CD1c-positive myeloid dendritic cell (primary cell): ENCODE data around the gene ANKRD28.
"Not testable (repeated sequence)": the region's sequence is repeated elsewhere in the genome, so short reads cannot be mapped to it uniquely, and the experiment has no call there.

Experiments used
- DNase-seq: peaks from one replicate; pipeline ENCODE4 v3.0.0-alpha.2; 2016; ENCODE audit errors: extremely low spot score

ANKRD28 gene

GRCh38 chr3:15636028-15636709 is 161.6 kb downstream of the ANKRD28 start:
- DNase-seq, result peak; percentile 19

- no peak for DNase-seq
These were observed 162.6 kb downstream of the ANKRD28 start for GRCh38 chr3:15635121-15635661.

DNA sequence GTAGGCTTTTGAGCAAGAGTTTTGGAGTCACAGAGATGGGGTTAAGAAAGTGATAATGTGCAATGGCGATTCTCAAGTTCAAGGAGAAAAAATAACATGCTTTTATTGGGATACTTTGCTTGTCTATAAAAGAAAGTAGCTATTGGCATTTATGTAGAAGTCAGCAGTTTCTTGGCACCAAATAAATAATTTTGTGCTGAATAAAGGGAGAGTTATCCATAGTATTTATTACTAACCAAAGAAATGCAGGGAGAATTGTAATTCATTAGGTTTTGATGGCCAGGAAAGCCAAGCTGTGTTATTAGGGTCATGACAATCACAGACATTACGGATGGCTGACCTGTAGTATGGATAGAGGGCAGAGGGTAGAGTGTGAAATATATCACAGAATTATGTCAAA is 163.1 kb downstream of the ANKRD28 start:
- no peak for DNase-seq

DNA sequence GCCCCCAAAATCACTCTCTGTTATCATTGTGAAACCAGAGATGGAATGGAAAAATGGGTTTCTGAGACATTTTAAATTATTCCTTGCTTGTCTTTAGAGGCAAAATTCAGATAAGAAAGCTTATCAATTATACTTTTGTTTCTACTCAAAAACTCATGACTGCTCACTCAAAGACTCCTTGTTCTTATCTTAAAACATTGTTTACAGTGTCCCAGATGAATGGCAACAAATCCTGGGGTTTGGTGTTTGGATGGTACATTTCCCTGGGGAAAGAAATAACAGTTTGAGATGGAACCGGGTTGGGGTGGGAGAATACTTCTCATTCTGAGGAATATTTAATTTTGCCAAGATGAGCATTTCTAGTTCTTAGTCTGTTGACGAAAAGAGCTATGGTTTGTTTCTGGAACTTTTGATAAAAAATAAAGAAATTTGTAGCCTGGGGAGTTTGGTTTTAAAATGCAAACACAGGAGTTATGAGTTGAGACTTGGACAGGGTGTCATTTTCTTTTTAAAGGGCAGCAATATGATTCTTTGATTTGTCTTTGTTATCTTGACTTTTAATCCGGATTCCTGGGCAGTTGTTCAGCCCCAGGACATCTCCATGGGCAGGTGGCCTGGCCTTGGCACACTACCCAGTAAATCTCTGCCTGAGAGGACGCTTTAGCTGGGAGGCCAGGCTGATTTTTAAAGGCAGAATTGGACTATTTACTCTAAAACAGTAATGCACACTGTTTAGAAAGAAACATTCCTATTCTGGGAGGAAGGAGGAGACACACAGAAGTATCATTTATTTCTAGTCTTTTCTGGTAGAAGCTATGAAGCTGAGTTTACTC is 163.8 kb downstream of the ANKRD28 start:
- DNase-seq, result no peak

GRCh38 chr3:15633159-15633558 is 164.6 kb downstream of the ANKRD28 start:
- no peak for DNase-seq

- DNase-seq, result no peak
These were observed 165.6 kb downstream of the ANKRD28 start for GRCh38 chr3:15632212-15632580.

GRCh38 chr3:15631426-15632211 is 166.2 kb downstream of the ANKRD28 start:
- no peak for DNase-seq

DNA sequence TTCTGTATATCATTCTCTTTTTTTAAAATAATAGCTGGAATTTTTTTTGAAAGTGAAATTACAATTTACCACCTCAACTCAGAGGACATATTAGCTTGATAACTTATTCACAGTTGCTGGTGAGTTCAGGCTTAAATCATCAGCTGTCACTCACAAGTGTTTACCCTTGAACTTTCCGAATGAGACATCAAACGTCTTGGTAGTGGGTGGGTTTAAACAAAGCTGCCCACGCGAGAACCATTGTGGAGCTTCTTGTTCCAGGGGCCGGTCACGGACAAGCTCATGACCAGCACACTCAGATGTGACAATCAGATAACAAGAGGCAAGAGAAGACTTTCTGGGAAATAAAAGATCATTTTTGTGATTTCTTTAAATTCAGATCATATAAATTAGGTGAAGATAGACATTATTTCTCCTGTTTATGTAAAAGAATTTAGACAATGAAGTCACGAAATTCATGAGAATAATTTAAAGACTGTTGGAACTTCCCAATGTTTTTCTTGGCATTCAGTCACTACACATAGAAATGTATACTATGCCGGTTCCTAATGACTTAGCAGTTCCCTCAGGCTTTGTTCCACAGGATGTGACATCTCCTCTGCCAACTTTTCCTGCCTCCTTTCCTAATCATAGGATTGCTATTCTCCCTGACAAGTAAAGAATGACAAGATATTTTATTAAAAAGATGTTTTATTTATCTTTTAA is 167.0 kb downstream of the ANKRD28 start:
- DNase-seq, result peak; percentile 47

GRCh38 chr3:15629860-15630597 is 167.8 kb downstream of the ANKRD28 start:
- peak; percentile 84 for DNase-seq

DNA sequence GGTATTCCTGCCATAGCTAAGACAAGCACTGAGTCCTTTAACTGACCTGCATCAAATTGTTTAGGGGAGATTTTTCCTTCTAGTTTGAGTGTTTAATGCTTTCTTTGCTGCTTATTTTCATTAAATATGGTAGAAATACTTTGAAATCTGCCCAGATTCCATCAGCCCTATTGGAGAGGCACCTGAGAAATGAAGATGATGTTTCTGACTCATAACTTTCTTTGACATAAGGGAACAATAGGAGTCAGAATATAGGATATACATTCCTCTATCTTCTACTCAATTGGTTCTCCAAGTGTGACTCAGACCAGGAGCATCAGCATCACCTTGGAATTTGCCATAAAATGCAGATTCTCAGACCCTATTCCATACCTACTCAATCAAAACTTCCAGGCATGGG is 168.8 kb downstream of the ANKRD28 start:
- no peak for DNase-seq

DNA sequence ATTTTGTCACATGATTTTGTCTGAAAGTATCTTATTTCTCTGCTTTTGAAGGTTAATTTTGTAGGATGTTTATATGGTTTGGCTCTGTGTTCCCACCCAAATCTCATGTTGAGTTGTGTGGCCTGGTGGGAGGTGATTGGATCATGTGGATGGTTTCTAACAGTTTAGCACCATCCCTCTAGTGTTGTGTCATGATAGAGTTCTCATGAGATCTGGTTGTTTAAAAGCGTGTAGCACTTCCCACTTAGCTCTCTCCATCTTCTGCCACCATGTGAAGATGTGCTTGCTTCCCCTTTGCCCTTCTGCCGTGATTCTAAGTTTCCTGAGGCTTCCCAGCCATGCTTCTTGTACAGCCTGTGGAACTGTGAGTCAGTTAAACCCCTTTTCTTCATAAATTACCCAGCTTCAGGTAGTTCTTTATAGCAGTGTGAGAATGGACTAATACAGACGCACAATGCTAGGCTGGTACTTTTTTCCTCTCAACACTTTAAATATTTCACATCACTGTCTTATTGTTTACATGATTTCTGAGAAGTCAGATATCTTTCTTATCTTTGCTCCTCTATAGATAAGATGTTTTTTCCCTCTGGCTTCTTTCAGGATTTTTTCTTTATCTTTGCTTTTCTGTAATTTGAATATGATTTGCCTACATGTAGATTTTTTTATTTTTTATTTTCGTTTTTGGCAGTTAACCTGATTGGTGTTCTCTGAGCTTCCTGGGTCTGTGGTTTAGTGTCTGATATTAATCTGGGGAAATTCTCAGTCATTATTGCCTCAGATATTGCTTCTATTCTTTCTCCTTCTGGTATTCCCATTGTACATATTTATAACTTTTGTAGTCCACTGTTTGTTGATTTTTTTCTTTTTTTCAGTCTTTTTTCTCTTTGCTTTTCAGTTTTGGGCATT is 174.0 kb downstream of the ANKRD28 start:
- DNase-seq, result no peak

- DNase-seq, result not testable (repeated sequence)
These were observed 177.9 kb downstream of the ANKRD28 start for GRCh38 chr3:15619659-15620464.
